Measurements from ENCODE around the gene ASB18. TPM values are rescaled to one million over a fixed set of nuclear protein-coding genes. Genes with fewer than 3 reads are reported as not detected.

ASB18 gene
- total RNA-seq, 4 donors from 2014 or later: not detected

DNA sequence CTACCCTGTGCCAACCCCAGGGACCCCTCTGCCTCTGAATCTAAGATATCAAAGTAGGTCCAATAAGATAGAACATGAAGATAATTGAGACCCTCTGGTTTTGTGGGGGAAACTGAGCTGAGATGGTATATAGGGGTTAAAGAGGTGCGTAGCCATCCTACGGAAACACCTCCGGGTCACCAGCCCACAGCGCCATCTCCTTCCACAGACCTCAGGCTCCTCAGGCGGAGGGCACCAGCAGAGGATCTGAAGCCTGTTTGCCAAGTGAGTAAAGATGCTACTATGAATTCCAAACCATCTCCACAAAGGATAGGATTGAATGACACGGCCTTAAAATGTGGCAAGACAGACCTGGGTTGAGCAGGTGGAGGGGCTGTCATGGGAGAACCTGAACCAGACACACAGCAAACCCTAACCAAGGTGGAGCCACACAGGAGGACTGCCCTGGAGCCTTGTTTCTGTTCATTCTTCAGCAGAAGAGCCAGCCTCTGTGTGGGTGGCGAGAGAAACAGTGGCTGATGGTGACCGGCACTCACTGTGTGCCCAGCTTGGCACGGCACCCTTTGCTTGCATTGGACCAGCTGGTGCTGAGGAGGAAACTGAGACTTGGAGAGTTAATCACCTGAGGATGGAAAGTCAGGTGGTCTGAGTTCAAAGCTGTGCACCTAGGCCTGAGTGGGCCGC lies 106.2 kb downstream of the ASB18 start:
- no peak for DNase-seq (ENCODE audit: low spot score in 2 of 2)
- TF ChIP-seq CTCF (IDR thresholded peaks at IDR 0.05) (no peak), EP300 (IDR thresholded peaks at IDR 0.05) (no peak), POLR2A (IDR thresholded peaks at IDR 0.05) (no peak)
- WGBS, 2 donors: 79 to 86% methylated on average over 10 of the region's 10 CpGs
- no peak overlapping the region for H3K27ac ChIP-seq
- peaks cover 0 to 9% (median 0%) of the 10 kb centered on the region in 4 donors for H3K4me1 ChIP-seq
- H3K9me3 ChIP-seq: peaks cover 0 to 4% (median 3%) of the 10 kb centered on the region in 4 donors
- H3K4me3 ChIP-seq: no peak overlapping the region
- peaks cover 0 to 55% of the 10 kb centered on the region in 2 donors for H3K27me3 ChIP-seq
- H3K36me3 ChIP-seq: no peaks in the 10 kb centered on the region

GRCh38 chr2:236157366-236157765 lies 106.8 kb downstream of the ASB18 start:
- Histone ChIP-seq H3K4me1 (peaks cover 0 to 8% (median 0%) of the 10 kb centered on the region in 4 donors), H3K9me3 (peaks cover 0 to 10% (median 6%) of the 10 kb centered on the region in 4 donors), H3K36me3 (no peaks in the 10 kb centered on the region), H3K4me3 (no peak overlapping the region), H3K27ac (no peak overlapping the region), H3K27me3 (peaks cover 0 to 49% of the 10 kb centered on the region in 2 donors)
- WGBS, 2 donors: 90 to 96% methylated on average over 6 of the region's 6 CpGs
- TF ChIP-seq EP300 (IDR thresholded peaks at IDR 0.05) (no peak), CTCF (IDR thresholded peaks at IDR 0.05) (no peak), POLR2A (IDR thresholded peaks at IDR 0.05) (no peak)
- no peak for DNase-seq (ENCODE audit: low spot score in 2 of 2)

- no peak overlapping the region for H3K4me3 ChIP-seq
- DNase-seq (ENCODE audit: low spot score in 2 of 2): no peak
- no peaks in the 10 kb centered on the region for H3K36me3 ChIP-seq
- peaks cover 0 to 8% (median 0%) of the 10 kb centered on the region in 4 donors for H3K4me1 ChIP-seq
- TF ChIP-seq CTCF (IDR thresholded peaks at IDR 0.05): no peak
- no peak for TF ChIP-seq EP300 (IDR thresholded peaks at IDR 0.05)
- no peak for TF ChIP-seq POLR2A (IDR thresholded peaks at IDR 0.05)
- no peak overlapping the region for H3K27ac ChIP-seq
- 74 to 82% methylated on average over 6 to 7 of the region's 7 CpGs for WGBS, 2 donors
- peaks cover 0 to 16% (median 6%) of the 10 kb centered on the region in 4 donors for H3K9me3 ChIP-seq
- H3K27me3 ChIP-seq: peaks cover 0 to 44% of the 10 kb centered on the region in 2 donors
These were observed 107.4 kb downstream of the ASB18 start for GRCh38 chr2:236156860-236157194.

GRCh38 chr2:236156095-236156859 lies 107.9 kb downstream of the ASB18 start:
- DNase-seq (ENCODE audit: low spot score in 2 of 2): no peak
- 91 to 92% methylated on average over 11 to 15 of the region's 16 CpGs for WGBS, 2 donors
- H3K36me3 ChIP-seq: no peaks in the 10 kb centered on the region
- peaks cover 0 to 8% (median 0%) of the 10 kb centered on the region in 4 donors for H3K4me1 ChIP-seq
- no peak overlapping the region for H3K4me3 ChIP-seq
- peaks cover 0 to 38% of the 10 kb centered on the region in 2 donors for H3K27me3 ChIP-seq
- TF ChIP-seq POLR2A (IDR thresholded peaks at IDR 0.05): no peak
- no peak for TF ChIP-seq CTCF (IDR thresholded peaks at IDR 0.05)
- no peak for TF ChIP-seq EP300 (IDR thresholded peaks at IDR 0.05)
- H3K27ac ChIP-seq: no peak overlapping the region
- H3K9me3 ChIP-seq: peaks cover 0 to 21% (median 6%) of the 10 kb centered on the region in 4 donors

- Histone ChIP-seq H3K4me1 (peaks cover 0 to 8% (median 0%) of the 10 kb centered on the region in 4 donors), H3K9me3 (peaks cover 0 to 30% (median 6%) of the 10 kb centered on the region in 4 donors), H3K4me3 (no peak overlapping the region), H3K36me3 (no peaks in the 10 kb centered on the region), H3K27me3 (peaks cover 0 to 30% of the 10 kb centered on the region in 2 donors), H3K27ac (no peak overlapping the region)
- no peak for DNase-seq (ENCODE audit: low spot score in 2 of 2)
- no peak for TF ChIP-seq CTCF (IDR thresholded peaks at IDR 0.05)
- no peak for TF ChIP-seq EP300 (IDR thresholded peaks at IDR 0.05)
- no peak for TF ChIP-seq POLR2A (IDR thresholded peaks at IDR 0.05)
- WGBS, 2 donors: 70 to 77% methylated on average over 3 of the region's 3 CpGs
These were observed 108.8 kb downstream of the ASB18 start for GRCh38 chr2:236155406-236155805.

Measured in tibial nerve (tissue), 4 donors.